Measurements from ENCODE around the gene GDF10.

GRCh38 chr10:47359626-47360418 lies 59.8 kb downstream of the GDF10 start:
- TF ChIP-seq, protein P1, sequence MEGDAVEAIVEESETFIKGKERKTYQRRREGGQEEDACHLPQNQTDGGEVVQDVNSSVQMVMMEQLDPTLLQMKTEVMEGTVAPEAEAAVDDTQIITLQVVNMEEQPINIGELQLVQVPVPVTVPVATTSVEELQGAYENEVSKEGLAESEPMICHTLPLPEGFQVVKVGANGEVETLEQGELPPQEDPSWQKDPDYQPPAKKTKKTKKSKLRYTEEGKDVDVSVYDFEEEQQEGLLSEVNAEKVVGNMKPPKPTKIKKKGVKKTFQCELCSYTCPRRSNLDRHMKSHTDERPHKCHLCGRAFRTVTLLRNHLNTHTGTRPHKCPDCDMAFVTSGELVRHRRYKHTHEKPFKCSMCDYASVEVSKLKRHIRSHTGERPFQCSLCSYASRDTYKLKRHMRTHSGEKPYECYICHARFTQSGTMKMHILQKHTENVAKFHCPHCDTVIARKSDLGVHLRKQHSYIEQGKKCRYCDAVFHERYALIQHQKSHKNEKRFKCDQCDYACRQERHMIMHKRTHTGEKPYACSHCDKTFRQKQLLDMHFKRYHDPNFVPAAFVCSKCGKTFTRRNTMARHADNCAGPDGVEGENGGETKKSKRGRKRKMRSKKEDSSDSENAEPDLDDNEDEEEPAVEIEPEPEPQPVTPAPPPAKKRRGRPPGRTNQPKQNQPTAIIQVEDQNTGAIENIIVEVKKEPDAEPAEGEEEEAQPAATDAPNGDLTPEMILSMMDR (IDR thresholded peaks at IDR 0.05; ENCODE audit: extremely low read depth in 1 of 2, insufficient read depth in 1 of 2, low read depth in 1 of 2, low read length in 2 of 2) = no peak
- TF ChIP-seq MAX (IDR thresholded peaks at IDR 0.05; ENCODE audit: insufficient read depth, insufficient read length) (no peak), POLR2A (IDR thresholded peaks at IDR 0.05; ENCODE audit: low read depth, low read length) (no peak), POLR2AphosphoS5 (IDR thresholded peaks at IDR 0.05; ENCODE audit: insufficient read depth, low read depth, low read length) (no peak), FOS (IDR thresholded peaks at IDR 0.05; ENCODE audit: borderline replicate concordance, insufficient read depth, low read length) (no peak)
